NK-92 treated with Interleukin-12 subunit alpha and Interleukin-12 subunit beta, amount 100 ng/mL, for 24 hours (cell line): Measurements from ENCODE around the gene ANO2.

Experiments
- DNase-seq: peaks from one replicate; lab custom pipeline; 2025; lab: John Stamatoyannopoulos, UW

Gene ANO2

GRCh38 chr12:5964913-5965900 is 20.1 kb upstream of the ANO2 start:
- no peak for DNase-seq

GRCh38 chr12:5963515-5963914 is 18.5 kb upstream of the ANO2 start:
- DNase-seq: no peak

- DNase-seq: no peak
Observed at GRCh38 chr12:5960783-5961182, 15.7 kb upstream of the ANO2 start.

- no peak for DNase-seq
Observed at GRCh38 chr12:5956987-5957386, 11.9 kb upstream of the ANO2 start.

GRCh38 chr12:5954661-5955060 is 9.6 kb upstream of the ANO2 start:
- no peak for DNase-seq

GRCh38 chr12:5953835-5954586 is 9.0 kb upstream of the ANO2 start:
- no peak for DNase-seq

- DNase-seq: no peak
Observed at GRCh38 chr12:5952031-5952430, 7.0 kb upstream of the ANO2 start.

GRCh38 chr12:5948696-5949095 is 3.6 kb upstream of the ANO2 start:
- no peak for DNase-seq

GRCh38 chr12:5947006-5947405 is 1.9 kb upstream of the ANO2 start:
- no peak for DNase-seq

GRCh38 chr12:5946388-5946787 is 1.3 kb upstream of the ANO2 start:
- DNase-seq: no peak

- no peak for DNase-seq
Observed at GRCh38 chr12:5944688-5945070, 380 bp downstream of the ANO2 start.

GRCh38 chr12:5944053-5944452 is 1.0 kb downstream of the ANO2 start:
- DNase-seq: no peak

- no peak for DNase-seq
Observed at GRCh38 chr12:5941907-5942306, 3.2 kb downstream of the ANO2 start.

- DNase-seq: no peak
Observed at GRCh38 chr12:5927732-5928516, 17.1 kb downstream of the ANO2 start.

- no peak for DNase-seq
Observed at GRCh38 chr12:5925646-5926045, 19.4 kb downstream of the ANO2 start.

- DNase-seq: no peak
Observed at GRCh38 chr12:5924342-5924741, 20.7 kb downstream of the ANO2 start.

- no peak for DNase-seq
Observed at GRCh38 chr12:5923751-5924150, 21.3 kb downstream of the ANO2 start.

GRCh38 chr12:5923043-5923605 is 21.9 kb downstream of the ANO2 start:
- no peak for DNase-seq

- DNase-seq: no peak
Observed at GRCh38 chr12:5921966-5922899, 22.8 kb downstream of the ANO2 start.

- no peak for DNase-seq
Observed at GRCh38 chr12:5921027-5921909, 23.8 kb downstream of the ANO2 start.
